GM21360 (cell line): Measurements from ENCODE around the gene DPYSL3.
A peak's percentile ranks its signal among the peaks of the same experiment; 100 is the strongest.
"Not testable (repeated sequence)": the region's sequence is repeated elsewhere in the genome, so short reads cannot be mapped to it uniquely, and the experiment has no call there.

Source experiments
- ATAC-seq: cut with Tn5 transposase; IDR thresholded peaks from one replicate; pipeline ENCODE4 v1.9.1; 2021; ENCODE audit warnings: mild to moderate bottlenecking, moderate library complexity; ENCODE audit not compliant: unreplicated experiment

The DPYSL3 gene

DNA sequence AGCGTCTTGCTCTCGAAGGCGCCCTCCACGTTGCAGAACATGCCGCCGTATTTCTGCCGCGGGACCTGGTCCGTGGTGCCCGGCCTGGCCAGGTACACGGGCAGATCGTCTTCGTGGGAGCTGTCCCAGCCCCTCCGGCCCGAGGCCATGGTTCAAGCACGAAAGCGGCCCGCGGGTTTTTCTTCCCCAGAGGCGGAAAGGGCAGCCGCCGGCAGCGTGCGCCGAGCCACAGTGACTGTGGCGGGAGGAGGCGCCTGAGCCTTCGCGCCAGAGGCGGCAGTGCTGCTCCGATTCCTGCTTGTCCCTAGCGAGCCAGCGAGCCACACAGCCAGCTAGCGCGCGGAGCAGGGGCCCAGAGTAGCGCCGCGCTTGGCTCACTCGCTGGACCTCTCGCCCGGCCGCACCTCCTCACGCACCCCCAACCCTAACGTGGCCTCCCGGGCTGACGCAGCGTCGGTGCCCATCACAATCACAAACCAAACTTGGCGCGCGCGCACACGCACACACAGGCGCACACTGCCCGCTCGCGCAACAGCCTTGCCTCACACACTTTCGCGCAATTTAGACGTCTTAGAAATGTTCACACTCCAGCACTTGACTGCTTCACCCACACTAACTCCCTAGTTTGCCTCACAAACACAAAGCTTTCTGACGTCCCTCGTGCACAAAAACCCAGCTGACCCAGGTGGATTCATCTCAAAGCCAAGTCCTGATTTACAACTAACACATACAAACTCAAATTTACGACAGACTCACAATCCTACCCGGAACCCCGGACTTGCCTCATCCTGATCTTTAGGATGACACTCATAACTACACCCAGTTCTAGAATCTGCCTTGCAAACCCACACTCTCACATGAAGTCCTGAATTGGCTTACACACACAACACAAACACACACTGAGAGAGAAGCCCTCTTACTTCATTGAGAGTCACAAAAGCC is at the start of gene DPYSL3:
Gene DPYSL3, minus strand, starts transcription at position 359 of the 942 bp plus-strand sequence. Its CDS starts 210 bp downstream, at position 149.
- ATAC-seq, result peak; percentile 73

DNA sequence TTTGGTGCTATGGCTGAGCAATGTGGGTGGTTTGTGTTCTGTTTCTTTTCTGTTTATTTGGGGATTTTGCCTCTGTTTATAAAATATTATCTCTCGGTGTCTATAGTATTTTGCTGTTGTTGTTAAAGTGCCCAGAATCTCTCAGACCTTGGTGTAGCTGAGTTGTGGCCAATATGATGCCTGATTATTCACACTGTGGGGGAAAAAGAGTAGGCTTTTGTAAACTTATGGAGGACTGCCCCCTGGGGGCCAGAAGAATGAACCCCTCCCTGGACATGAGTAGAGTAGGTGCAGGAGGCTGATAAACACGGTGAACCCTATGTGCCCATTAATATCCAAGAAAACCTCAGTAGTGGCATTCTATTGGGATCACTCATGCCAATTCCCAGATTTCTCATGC is 49.0 kb upstream of the DPYSL3 start:
- peak; percentile 92 for ATAC-seq

DNA sequence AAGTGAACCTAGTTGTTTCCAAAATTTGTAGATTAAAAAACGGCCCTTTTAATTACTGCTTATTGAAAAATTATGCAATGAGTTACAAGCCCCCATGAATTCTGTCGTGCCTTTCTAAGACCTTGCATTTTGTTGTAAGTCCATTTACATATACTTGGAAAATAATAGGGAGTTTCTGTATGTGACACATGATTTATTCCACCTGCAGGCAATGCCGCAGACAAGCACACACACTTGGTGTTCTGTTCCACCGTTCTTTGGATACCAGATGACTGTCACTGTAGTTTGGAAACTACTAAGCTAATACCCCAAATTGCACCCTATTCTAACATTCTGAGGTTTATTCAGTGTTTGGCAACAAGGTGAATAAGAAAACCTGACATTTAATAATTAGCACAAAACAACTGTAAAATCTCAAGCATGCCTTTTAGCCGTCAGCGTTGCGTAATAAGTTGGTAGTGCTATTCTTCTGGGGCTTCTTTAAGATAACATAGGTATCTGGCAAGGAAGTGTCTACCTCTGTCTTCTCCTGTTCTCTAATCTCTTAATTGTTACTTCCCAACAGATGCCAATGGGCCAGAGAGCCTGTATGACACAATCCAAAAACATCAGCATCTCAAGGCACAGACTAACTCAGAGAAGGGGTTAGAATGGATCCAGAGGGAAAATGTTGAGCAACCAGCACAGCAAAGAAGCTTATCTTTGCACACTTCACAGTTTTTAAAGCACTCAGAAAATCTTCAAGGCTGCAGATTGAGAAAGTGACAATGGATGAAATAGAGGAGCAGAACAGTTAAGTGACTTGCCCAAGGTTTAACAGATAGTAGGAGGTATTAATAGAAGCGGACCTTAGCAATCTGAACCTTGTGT is 48.2 kb upstream of the DPYSL3 start:
- no peak for ATAC-seq

DNA sequence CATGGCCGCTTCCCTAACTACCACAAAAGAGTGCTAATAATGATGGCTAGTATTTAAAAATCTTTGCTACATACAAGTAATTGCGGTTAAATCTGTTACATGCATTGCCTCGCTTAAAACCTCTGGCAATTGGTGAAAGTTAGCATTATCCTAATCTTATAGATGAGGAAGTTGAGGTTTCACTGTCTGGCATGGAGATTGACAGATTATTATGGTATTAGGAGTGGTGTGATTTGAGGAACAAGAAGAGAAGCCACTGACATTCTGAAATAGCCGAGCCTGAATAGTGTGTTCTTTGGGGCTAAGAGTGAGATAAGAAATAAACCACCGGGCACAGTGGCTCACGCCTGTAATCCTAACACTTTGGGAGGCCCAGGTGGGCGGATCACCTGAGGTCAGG is 45.3 kb upstream of the DPYSL3 start:
- ATAC-seq, result no peak

DNA sequence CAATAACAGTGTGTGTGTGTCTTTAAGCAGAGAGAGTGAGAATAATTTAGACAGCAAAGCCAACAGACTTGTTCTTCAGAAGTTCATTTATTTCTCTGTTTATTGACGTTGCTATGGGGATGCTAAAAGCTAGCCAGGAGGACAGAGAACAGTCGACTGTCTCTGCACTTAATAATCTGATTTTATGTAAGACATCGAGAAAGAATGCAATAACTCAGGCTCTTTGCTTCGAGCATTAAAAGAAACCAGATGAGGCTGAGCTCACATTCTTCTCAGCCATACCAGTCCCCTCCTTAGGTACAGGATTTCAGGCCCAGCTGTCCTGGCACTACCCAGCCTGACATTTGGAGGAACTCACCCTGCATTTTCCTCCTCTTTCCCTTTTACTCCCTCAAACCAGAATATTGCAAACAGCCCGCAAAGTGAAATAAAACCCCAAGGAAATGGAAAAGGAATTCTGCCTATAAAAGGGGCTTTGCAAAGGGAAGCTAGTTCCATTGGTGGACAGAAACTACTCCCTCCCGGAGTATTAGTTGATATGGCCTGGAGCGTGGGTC is 44.5 kb upstream of the DPYSL3 start:
- no peak for ATAC-seq

DNA sequence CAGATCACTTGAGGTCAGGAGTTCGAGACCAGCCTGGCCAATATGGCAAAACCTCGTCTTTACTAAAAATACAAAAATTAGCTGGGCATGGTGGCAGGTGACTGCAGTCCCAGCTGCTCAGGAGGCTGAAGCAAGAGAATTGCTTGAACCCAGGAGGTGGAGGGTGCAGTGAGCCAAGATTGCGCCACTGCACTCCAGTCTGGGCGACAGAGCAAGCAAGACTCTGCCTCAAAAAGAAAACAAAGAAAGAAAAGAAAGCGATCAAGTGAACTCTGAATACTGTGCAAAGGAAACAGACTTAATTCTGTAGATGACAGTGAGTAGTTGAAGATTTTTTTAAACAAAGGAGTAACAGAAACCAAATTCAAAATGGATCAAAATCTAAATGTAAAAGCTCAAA is 43.9 kb upstream of the DPYSL3 start:
- not testable (repeated sequence) for ATAC-seq

DNA sequence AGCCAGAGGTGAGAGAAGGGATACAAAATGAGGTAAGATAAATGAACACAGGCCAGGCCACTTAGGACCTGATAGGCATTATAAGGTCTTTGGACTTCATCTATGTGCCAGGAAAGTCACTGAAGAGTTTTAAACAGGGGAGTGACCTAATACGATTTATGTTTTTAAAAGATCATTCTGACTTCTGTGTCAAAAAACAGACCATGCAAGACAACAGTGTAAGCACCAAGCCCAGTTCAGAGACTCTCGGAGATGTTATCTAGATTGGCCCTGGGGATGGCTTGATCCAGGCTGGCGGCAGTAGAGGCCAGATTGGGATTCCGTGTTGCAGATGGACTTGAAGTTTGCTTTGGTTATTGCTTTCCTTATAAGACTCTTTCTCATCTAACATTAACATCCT is 43.0 kb upstream of the DPYSL3 start:
- ATAC-seq, result no peak

DNA sequence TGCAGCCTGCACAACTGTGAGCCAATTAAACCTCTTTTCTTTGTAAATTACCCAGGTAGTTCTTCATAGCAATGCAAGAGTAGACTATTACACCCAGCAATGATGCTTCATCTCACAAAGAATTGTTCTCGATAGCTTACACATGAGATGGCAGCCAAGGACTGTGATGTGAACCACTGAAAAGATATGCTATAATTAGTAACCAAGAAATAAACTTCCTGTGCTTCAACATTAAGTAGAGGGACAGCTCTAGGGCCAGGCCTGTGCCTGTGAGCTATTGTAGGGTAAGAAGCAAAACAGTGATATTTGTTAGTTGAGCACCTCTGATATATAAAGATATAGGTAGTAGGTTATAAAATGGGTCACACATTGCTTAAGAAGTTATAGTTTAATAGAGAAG is 41.8 kb upstream of the DPYSL3 start:
- ATAC-seq, result no peak

DNA sequence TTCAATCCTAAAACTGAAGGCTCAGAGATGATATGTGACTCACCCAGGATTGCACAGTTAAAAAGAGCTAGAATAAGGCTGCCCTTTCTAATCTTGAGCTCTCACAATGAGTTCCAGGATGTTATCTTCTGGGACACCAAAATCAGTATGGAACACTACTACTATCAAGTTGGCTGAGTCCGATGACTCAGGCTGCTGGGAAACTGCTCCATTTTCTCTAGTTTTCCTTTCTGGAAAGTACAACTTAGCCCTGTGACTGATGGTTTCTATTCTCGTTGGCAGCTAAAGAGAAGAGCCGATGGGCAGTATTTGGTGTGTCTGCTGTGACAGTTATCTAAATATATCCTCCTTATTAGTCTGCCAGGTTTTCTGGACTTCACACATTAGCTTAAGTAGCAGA is 37.9 kb upstream of the DPYSL3 start:
- ATAC-seq, result no peak

DNA sequence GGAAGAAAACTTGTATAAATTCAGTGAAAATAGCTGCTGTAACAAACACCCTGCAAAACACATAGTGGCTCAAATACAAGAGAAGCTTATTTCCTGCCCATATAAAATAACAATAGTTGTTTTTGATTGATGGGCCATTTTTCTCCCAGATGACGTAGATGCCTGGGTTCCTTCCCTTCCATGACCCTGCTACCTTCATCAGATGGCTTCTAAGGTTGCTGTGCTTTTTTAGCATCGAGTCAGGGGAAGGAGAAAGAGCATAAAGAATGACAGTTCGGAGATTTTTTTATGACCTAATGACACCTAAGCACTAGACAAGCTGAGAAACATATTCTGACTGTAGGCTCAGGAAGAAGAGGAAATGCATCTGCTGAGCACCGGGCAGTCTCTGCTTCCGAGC is 34.7 kb upstream of the DPYSL3 start:
- ATAC-seq, result no peak

DNA sequence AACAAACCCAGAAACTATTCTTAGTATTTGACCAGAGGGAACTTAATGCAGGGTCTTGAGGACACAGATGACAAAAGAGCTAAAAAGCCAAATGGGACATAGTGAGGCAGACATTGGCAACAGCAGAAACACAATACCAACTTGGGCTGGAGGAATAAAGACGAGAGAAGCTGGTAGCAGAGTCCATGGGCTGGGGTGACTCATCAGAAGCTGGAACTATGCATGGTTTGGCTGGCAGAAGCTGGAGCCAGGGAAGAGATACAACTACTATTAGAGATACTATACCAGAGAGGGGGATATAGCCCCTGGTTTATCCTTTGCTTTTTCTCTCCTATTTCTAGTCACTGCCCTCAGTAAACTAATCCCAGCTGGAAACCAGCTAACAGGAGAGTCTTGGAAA is 29.2 kb upstream of the DPYSL3 start:
- no peak for ATAC-seq

DNA sequence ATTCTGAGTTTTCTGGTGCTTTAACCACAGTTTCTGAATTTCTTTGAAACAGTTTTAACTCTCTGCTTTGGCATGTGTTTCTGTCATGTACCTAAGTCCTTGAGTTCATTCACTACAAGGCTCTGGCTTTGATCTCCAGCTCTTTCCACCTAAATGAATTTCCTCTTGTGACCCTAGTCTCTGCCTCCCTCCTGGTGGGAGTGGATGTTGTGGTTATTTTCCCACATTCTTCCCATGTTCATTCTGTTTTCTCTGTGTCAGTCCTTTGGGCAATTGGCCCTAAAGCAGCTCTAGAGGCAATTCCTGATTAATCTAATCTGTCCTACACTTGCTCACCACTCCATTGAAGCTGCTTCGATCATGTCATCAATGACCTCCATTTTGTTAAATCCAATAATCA is 28.4 kb upstream of the DPYSL3 start:
- ATAC-seq, result no peak

DNA sequence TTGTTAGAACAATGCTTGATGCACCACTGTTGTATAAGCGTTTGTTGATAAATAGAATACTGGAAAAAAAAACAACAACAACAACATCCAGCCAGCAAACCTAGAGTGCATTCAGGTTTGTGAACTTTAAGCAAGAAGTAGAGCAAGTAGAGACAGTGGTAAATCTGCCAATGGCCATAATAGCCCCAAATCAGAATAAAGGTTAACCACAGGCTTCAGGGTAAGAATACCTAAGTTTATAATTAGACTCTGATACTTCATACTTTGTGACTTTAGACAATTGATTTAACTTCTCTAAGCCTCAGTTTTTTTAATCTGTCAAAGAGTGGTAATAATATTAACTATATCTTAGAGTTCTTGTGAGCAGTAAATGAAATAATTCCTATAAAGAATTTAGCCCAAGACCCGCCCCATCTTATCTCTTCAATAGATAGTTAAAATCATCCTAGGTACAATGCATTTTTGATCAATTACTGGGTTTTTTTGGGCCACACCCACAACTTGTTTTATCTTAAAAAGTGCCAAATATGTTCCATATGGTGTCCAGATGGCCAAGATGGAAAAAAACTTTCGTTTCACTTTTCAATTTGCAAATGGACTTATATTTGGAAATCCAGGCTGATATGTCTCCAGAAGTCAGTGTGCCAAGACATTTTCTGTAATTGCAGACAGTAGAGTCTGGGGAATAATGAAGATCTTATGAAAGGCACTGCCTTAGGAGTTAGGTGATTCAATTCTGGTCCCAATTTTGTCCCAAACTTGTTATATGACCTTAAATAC is 24.5 kb upstream of the DPYSL3 start:
- no peak for ATAC-seq

DNA sequence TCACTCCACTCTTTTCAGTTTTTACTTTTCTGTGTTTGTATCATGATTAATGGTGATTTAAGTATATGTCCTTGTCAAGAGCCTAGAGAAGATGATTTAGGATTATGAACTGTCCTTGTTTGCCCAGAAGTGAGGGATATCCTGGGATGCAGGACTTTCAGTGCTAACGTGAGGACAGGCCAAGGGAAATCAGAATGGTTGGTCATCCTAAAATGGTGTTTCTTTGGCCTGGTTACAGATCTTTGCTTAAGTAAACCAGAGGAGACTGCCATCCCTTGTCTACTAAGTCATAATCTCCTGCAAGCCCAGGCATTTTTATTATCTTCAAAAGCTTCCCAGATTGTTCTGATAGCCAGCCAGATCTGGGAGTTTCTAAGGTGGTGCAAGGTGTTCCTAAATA is 22.3 kb upstream of the DPYSL3 start:
- no peak for ATAC-seq

DNA sequence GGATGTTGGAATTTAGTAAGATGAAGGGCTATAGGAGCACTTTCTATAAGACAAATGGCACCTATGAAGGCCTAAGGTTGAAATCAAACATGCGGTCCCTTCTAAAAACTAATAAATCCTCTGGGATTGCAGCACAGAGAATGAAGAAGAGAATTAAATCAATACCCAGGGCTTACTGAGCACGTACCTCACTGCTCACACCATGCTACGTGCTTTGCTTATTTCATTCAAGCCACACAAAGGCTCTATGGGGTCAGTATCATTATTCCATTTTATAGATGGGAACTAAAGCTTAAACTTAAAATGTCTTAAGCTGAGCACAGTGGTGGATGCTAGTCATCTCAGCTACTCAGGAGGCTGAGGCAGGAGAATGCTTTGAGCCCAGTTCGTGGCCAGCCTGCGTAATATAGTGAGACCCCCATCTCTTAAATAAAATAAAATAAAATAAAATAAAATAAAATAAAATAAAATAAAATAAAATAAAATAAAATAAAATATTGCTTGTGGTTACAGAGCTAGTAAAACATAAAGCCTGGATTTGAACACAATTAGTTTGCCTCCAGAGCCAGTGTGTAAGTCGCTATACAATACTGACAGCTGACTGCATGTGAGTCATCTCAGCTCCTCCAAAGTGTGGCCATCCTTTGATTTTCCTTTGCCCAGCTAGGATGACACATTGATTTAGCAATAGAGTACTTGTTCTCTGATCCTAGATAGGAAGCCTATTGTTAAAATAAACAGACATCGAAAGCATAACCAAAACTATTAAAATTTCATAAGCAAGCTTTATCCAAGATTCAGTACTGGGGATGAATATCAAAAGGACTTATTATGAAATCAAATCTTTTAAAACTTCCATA is 20.9 kb upstream of the DPYSL3 start:
- ATAC-seq, result no peak

DNA sequence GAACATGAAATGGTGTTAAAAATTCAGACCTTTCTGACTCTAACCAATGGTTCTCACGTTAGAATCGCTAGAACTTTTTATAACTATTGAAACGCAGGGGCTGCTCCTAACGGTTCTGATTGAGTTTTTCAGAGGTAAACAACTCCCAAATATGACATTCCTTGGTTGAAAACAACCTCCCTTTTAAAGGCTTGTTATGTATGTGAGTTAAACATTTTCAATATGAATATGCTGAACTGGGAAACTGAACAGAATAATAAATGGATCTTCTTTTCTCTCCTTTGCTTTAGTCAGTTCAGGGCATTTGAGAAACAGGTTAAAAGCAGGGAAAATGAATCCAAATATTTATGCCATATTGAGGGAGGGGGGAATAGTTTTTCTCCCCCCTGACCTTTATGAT is 13.2 kb upstream of the DPYSL3 start:
- ATAC-seq, result no peak

DNA sequence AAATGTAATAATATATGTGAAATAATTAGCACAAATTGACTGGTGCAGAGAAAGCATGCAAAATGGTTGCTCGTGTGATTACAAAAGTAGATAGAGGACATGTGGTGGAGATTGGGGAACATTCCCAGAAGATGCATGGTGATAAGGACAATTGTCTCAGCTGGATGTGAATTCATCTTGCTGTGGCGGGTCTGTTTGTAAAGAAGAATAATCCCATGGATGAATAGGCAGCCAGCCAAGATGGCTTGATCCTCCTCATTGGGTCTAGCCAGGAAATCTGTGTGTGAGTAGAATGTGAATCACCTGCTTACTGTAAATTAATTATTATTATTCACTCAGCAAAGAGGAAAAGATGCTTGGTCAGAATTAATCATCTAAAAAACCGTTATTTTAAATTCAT is 12.6 kb upstream of the DPYSL3 start:
- ATAC-seq, result no peak

DNA sequence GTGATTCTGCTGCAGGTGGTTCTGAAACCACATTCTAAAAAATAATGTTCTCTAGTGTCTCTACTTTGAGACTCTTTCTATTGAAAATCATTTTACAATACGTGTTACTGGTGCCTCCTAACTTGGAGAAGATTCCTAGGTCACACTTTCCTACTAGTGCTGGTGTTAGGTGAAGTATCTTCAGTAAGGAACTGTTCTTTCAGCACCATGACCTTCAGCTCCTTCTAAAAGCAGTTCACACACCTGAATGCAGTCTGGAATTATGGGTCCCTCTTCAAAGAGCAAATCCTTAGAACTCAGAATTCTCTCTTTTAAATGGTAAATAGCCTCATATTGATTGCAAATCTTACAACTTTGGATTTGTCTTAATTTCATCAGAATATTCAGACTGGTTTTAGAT is 10.6 kb upstream of the DPYSL3 start:
- no peak for ATAC-seq

DNA sequence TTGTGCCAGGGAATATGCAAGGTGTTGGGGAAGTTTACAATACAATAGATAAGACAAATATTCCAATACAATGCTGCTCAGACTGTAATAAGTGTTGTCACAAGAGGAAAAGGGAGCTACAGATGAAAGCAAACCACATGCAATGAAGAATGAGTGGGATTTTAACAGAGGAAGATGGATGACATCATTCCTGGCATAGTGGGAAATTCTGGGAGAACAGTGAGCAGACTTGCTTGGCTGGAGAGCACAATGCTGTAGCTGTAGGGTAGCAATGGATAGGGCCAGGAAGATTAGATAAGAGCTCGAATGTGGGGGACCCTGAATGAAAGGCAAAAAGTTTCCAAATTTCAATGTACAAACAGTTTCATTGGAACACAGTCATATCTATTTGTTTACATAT is 9.5 kb upstream of the DPYSL3 start:
- no peak for ATAC-seq

DNA sequence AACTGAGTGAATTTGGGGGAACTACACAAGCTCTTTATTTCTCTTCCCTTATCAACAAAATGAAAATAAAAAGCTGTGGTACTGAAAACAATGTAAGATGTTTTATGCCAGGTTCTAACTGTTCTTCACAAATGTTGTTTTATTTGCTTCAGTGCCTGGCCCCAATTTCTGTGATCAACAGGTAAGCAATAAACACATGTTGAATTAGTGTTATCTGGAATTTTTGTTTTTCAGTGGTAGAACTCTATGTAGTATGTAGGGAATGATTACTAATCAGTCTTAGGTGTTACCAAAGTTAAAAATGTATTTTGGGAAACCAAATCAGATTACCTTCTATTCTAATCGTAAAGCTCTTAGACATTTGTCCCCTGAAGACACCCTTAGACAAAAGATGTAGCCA is 7.5 kb upstream of the DPYSL3 start:
- no peak for ATAC-seq
